Measurements from ENCODE around the gene UNC80. TPM values are rescaled to one million over a fixed set of nuclear protein-coding genes. Genes with fewer than 3 reads are reported as not detected.

The UNC80 gene
- total RNA-seq, 1 donor from 2014 or later: 2.1 TPM

- Histone ChIP-seq H3K4me3 (ENCODE audit: low read length in 3 of 3) (no peak overlapping the region), H3K9ac (ENCODE audit: low read depth in 1 of 3, low read length in 3 of 3) (no peak overlapping the region), H3K36me3 (ENCODE audit: control insufficient read depth in 3 of 3, insufficient read depth in 3 of 3, low read length in 3 of 3) (no peaks in the 10 kb centered on the region), H3K27me3 (ENCODE audit: control insufficient read depth in 3 of 3, insufficient read depth in 3 of 3, low read length in 3 of 3) (no peaks in the 10 kb centered on the region), H3K4me1 (ENCODE audit: control insufficient read depth in 3 of 3, insufficient read depth in 3 of 3, low read length in 3 of 3) (no peaks in the 10 kb centered on the region), H3K27ac (ENCODE audit: low read depth, low read length) (no peak overlapping the region), H3K9me3 (ENCODE audit: control insufficient read depth in 3 of 3, low read length in 3 of 3) (no peaks in the 10 kb centered on the region)
Observed at GRCh38 chr2:209805351-209805750, 33.7 kb downstream of the UNC80 start.

GRCh38 chr2:209806318-209806717, 34.7 kb downstream of the UNC80 start:
- no peak overlapping the region for H3K27ac ChIP-seq (ENCODE audit: low read depth, low read length)
- no peaks in the 10 kb centered on the region for H3K27me3 ChIP-seq (ENCODE audit: control insufficient read depth in 3 of 3, insufficient read depth in 3 of 3, low read length in 3 of 3)
- H3K36me3 ChIP-seq (ENCODE audit: control insufficient read depth in 3 of 3, insufficient read depth in 3 of 3, low read length in 3 of 3): no peaks in the 10 kb centered on the region

GRCh38 chr2:209808521-209808920, 36.9 kb downstream of the UNC80 start:
- H3K4me3 ChIP-seq (ENCODE audit: low read length in 3 of 3): no peak overlapping the region
- no peak overlapping the region for H3K9ac ChIP-seq (ENCODE audit: low read depth in 1 of 3, low read length in 3 of 3)
- H3K4me1 ChIP-seq (ENCODE audit: control insufficient read depth in 3 of 3, insufficient read depth in 3 of 3, low read length in 3 of 3): no peaks in the 10 kb centered on the region
- no peaks in the 10 kb centered on the region for H3K9me3 ChIP-seq (ENCODE audit: control insufficient read depth in 3 of 3, low read length in 3 of 3)
- H3K27me3 ChIP-seq (ENCODE audit: control insufficient read depth in 3 of 3, insufficient read depth in 3 of 3, low read length in 3 of 3): no peaks in the 10 kb centered on the region
- no peaks in the 10 kb centered on the region for H3K36me3 ChIP-seq (ENCODE audit: control insufficient read depth in 3 of 3, insufficient read depth in 3 of 3, low read length in 3 of 3)
- H3K27ac ChIP-seq (ENCODE audit: low read depth, low read length): no peak overlapping the region

More at GRCh38 chr2:209806318-209806717, 34.7 kb downstream of the UNC80 start:
- no peaks in the 10 kb centered on the region for H3K4me1 ChIP-seq (ENCODE audit: control insufficient read depth in 3 of 3, insufficient read depth in 3 of 3, low read length in 3 of 3)
- no peaks in the 10 kb centered on the region for H3K9me3 ChIP-seq (ENCODE audit: control insufficient read depth in 3 of 3, low read length in 3 of 3)
- H3K4me3 ChIP-seq (ENCODE audit: low read length in 3 of 3): no peak overlapping the region
- no peak overlapping the region for H3K9ac ChIP-seq (ENCODE audit: low read depth in 1 of 3, low read length in 3 of 3)

GRCh38 chr2:209809256-209809655, 37.6 kb downstream of the UNC80 start:
- no peaks in the 10 kb centered on the region for H3K4me1 ChIP-seq (ENCODE audit: control insufficient read depth in 3 of 3, insufficient read depth in 3 of 3, low read length in 3 of 3)
- H3K27ac ChIP-seq (ENCODE audit: low read depth, low read length): no peak overlapping the region
- no peaks in the 10 kb centered on the region for H3K9me3 ChIP-seq (ENCODE audit: control insufficient read depth in 3 of 3, low read length in 3 of 3)
- no peaks in the 10 kb centered on the region for H3K27me3 ChIP-seq (ENCODE audit: control insufficient read depth in 3 of 3, insufficient read depth in 3 of 3, low read length in 3 of 3)
- no peak overlapping the region for H3K9ac ChIP-seq (ENCODE audit: low read depth in 1 of 3, low read length in 3 of 3)
- H3K36me3 ChIP-seq (ENCODE audit: control insufficient read depth in 3 of 3, insufficient read depth in 3 of 3, low read length in 3 of 3): no peaks in the 10 kb centered on the region
- no peak overlapping the region for H3K4me3 ChIP-seq (ENCODE audit: low read length in 3 of 3)

- Histone ChIP-seq H3K27ac (ENCODE audit: low read depth, low read length) (no peak overlapping the region), H3K9me3 (ENCODE audit: control insufficient read depth in 3 of 3, low read length in 3 of 3) (no peaks in the 10 kb centered on the region), H3K9ac (ENCODE audit: low read depth in 1 of 3, low read length in 3 of 3) (no peak overlapping the region)
Observed at GRCh38 chr2:209817844-209818271, 46.2 kb downstream of the UNC80 start.

GRCh38 chr2:209818939-209819338, 47.3 kb downstream of the UNC80 start:
- Histone ChIP-seq H3K9ac (ENCODE audit: low read depth in 1 of 3, low read length in 3 of 3) (no peak overlapping the region), H3K9me3 (ENCODE audit: control insufficient read depth in 3 of 3, low read length in 3 of 3) (no peaks in the 10 kb centered on the region), H3K36me3 (ENCODE audit: control insufficient read depth in 3 of 3, insufficient read depth in 3 of 3, low read length in 3 of 3) (no peaks in the 10 kb centered on the region), H3K4me3 (ENCODE audit: low read length in 3 of 3) (no peak overlapping the region), H3K27ac (ENCODE audit: low read depth, low read length) (no peak overlapping the region), H3K27me3 (ENCODE audit: control insufficient read depth in 3 of 3, insufficient read depth in 3 of 3, low read length in 3 of 3) (no peaks in the 10 kb centered on the region), H3K4me1 (ENCODE audit: control insufficient read depth in 3 of 3, insufficient read depth in 3 of 3, low read length in 3 of 3) (no peaks in the 10 kb centered on the region)

More at GRCh38 chr2:209817844-209818271, 46.2 kb downstream of the UNC80 start:
- Histone ChIP-seq H3K4me1 (ENCODE audit: control insufficient read depth in 3 of 3, insufficient read depth in 3 of 3, low read length in 3 of 3) (no peaks in the 10 kb centered on the region), H3K27me3 (ENCODE audit: control insufficient read depth in 3 of 3, insufficient read depth in 3 of 3, low read length in 3 of 3) (no peaks in the 10 kb centered on the region), H3K4me3 (ENCODE audit: low read length in 3 of 3) (no peak overlapping the region), H3K36me3 (ENCODE audit: control insufficient read depth in 3 of 3, insufficient read depth in 3 of 3, low read length in 3 of 3) (no peaks in the 10 kb centered on the region)

GRCh38 chr2:209821806-209822205, 50.2 kb downstream of the UNC80 start:
- no peak overlapping the region for H3K9ac ChIP-seq (ENCODE audit: low read depth in 1 of 3, low read length in 3 of 3)

GRCh38 chr2:209823484-209823883, 51.9 kb downstream of the UNC80 start:
- H3K4me1 ChIP-seq (ENCODE audit: control insufficient read depth in 3 of 3, insufficient read depth in 3 of 3, low read length in 3 of 3): no peaks in the 10 kb centered on the region
- no peak overlapping the region for H3K27ac ChIP-seq (ENCODE audit: low read depth, low read length)
- H3K36me3 ChIP-seq (ENCODE audit: control insufficient read depth in 3 of 3, insufficient read depth in 3 of 3, low read length in 3 of 3): no peaks in the 10 kb centered on the region
- H3K4me3 ChIP-seq (ENCODE audit: low read length in 3 of 3): no peak overlapping the region
- no peaks in the 10 kb centered on the region for H3K27me3 ChIP-seq (ENCODE audit: control insufficient read depth in 3 of 3, insufficient read depth in 3 of 3, low read length in 3 of 3)
- H3K9ac ChIP-seq (ENCODE audit: low read depth in 1 of 3, low read length in 3 of 3): no peak overlapping the region
- H3K9me3 ChIP-seq (ENCODE audit: control insufficient read depth in 3 of 3, low read length in 3 of 3): no peaks in the 10 kb centered on the region

More at GRCh38 chr2:209821806-209822205, 50.2 kb downstream of the UNC80 start:
- H3K36me3 ChIP-seq (ENCODE audit: control insufficient read depth in 3 of 3, insufficient read depth in 3 of 3, low read length in 3 of 3): no peaks in the 10 kb centered on the region
- no peaks in the 10 kb centered on the region for H3K27me3 ChIP-seq (ENCODE audit: control insufficient read depth in 3 of 3, insufficient read depth in 3 of 3, low read length in 3 of 3)
- no peak overlapping the region for H3K4me3 ChIP-seq (ENCODE audit: low read length in 3 of 3)
- no peaks in the 10 kb centered on the region for H3K9me3 ChIP-seq (ENCODE audit: control insufficient read depth in 3 of 3, low read length in 3 of 3)
- H3K27ac ChIP-seq (ENCODE audit: low read depth, low read length): no peak overlapping the region
- H3K4me1 ChIP-seq (ENCODE audit: control insufficient read depth in 3 of 3, insufficient read depth in 3 of 3, low read length in 3 of 3): no peaks in the 10 kb centered on the region

GRCh38 chr2:209824391-209824790, 52.8 kb downstream of the UNC80 start:
- H3K9ac ChIP-seq (ENCODE audit: low read depth in 1 of 3, low read length in 3 of 3): no peak overlapping the region
- H3K36me3 ChIP-seq (ENCODE audit: control insufficient read depth in 3 of 3, insufficient read depth in 3 of 3, low read length in 3 of 3): no peaks in the 10 kb centered on the region
- no peaks in the 10 kb centered on the region for H3K27me3 ChIP-seq (ENCODE audit: control insufficient read depth in 3 of 3, insufficient read depth in 3 of 3, low read length in 3 of 3)
- H3K4me1 ChIP-seq (ENCODE audit: control insufficient read depth in 3 of 3, insufficient read depth in 3 of 3, low read length in 3 of 3): no peaks in the 10 kb centered on the region
- no peak overlapping the region for H3K27ac ChIP-seq (ENCODE audit: low read depth, low read length)
- no peaks in the 10 kb centered on the region for H3K9me3 ChIP-seq (ENCODE audit: control insufficient read depth in 3 of 3, low read length in 3 of 3)
- H3K4me3 ChIP-seq (ENCODE audit: low read length in 3 of 3): no peak overlapping the region

- Histone ChIP-seq H3K27me3 (ENCODE audit: control insufficient read depth in 3 of 3, insufficient read depth in 3 of 3, low read length in 3 of 3) (no peaks in the 10 kb centered on the region), H3K4me1 (ENCODE audit: control insufficient read depth in 3 of 3, insufficient read depth in 3 of 3, low read length in 3 of 3) (no peaks in the 10 kb centered on the region), H3K9me3 (ENCODE audit: control insufficient read depth in 3 of 3, low read length in 3 of 3) (no peaks in the 10 kb centered on the region), H3K27ac (ENCODE audit: low read depth, low read length) (no peak overlapping the region), H3K36me3 (ENCODE audit: control insufficient read depth in 3 of 3, insufficient read depth in 3 of 3, low read length in 3 of 3) (no peaks in the 10 kb centered on the region), H3K9ac (ENCODE audit: low read depth in 1 of 3, low read length in 3 of 3) (no peak overlapping the region), H3K4me3 (ENCODE audit: low read length in 3 of 3) (no peak overlapping the region)
Observed at GRCh38 chr2:209830722-209831465, 59.3 kb downstream of the UNC80 start.
